ENCODE data around the gene BOK. TPM values are rescaled to one million over a fixed set of nuclear protein-coding genes. Genes with fewer than 3 reads are reported as not detected.

The BOK gene
- total and polyA plus RNA-seq, 2 experiments from 2014 or later: 32.2 to 45.8 TPM

DNA sequence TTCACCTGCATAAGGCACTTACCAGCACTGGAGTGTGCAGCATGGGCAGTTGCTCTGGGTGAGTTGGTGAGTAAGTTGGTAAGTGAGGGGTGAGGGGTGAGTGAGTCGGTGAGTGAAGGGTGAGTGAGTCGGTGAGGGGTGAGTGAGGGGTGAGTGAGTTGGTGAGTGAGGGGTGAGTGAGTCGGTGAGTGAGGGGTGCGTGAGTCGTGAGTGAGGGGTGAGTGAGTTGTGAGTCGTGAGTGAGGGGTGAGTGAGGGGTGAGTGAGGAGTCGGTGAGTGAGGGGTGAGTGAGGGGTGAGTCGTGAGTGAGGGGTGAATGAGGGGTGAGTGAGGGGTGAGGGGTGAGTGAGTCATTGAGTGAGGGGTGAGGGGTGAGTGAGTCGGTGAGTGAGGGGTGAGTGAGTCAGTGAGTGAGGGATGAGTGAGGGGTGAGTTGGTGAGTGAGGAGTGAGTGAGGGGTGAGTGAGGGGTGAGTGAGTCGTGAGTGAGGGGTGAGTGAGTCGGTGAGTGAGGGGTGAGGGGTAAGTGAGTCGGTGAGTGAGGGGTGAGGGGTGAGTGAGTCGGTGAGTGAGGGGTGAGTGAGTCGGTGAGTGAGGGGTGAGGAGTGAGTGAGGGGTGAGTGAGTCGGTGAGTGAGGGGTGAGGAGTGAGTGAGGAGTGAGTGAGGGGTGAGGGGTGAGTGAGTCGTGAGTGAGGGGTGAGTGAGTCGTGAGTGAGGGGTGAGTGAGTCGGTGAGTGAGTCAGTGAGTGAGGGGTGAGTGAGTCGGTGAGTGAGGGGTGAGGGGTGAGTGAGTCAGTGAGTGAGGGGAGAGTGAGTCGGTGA is 61.3 kb downstream of the BOK start:
- H3K9me3 ChIP-seq (ENCODE audit: low read depth): no peaks in the 10 kb centered on the region
- no peak for DNase-seq (ENCODE audit: low read depth in 1 of 2, low spot score in 1 of 2)
- H3K27ac ChIP-seq: no peak overlapping the region
- TF ChIP-seq, protein P1, sequence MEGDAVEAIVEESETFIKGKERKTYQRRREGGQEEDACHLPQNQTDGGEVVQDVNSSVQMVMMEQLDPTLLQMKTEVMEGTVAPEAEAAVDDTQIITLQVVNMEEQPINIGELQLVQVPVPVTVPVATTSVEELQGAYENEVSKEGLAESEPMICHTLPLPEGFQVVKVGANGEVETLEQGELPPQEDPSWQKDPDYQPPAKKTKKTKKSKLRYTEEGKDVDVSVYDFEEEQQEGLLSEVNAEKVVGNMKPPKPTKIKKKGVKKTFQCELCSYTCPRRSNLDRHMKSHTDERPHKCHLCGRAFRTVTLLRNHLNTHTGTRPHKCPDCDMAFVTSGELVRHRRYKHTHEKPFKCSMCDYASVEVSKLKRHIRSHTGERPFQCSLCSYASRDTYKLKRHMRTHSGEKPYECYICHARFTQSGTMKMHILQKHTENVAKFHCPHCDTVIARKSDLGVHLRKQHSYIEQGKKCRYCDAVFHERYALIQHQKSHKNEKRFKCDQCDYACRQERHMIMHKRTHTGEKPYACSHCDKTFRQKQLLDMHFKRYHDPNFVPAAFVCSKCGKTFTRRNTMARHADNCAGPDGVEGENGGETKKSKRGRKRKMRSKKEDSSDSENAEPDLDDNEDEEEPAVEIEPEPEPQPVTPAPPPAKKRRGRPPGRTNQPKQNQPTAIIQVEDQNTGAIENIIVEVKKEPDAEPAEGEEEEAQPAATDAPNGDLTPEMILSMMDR (IDR thresholded peaks at IDR 0.05; ENCODE audit: low read depth, low read length): no peak
- H3K4me3 ChIP-seq: no peak overlapping the region
- H3K27me3 ChIP-seq: no peaks in the 10 kb centered on the region
- no peaks in the 10 kb centered on the region for H3K36me3 ChIP-seq
- no peaks in the 10 kb centered on the region for H3K4me1 ChIP-seq (ENCODE audit: low read depth)

DNA sequence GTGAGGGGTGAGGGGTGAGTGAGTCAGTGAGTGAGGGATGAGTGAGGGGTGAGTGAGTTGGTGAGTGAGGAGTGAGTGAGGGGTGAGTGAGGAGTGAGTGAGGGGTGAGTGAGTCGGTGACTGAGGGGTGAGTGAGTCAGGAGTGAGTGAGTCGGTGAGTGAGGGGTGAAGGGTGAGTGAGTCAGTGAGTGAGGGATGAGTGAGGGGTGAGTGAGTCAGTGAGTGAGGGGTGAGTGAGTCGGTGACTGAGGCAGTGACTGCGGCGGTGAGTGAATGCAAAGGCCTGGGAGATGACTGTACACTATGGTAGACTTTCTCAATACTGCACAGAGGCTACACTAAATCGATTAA is 61.8 kb downstream of the BOK start:
- Histone ChIP-seq H3K9me3 (ENCODE audit: low read depth) (no peaks in the 10 kb centered on the region), H3K4me1 (ENCODE audit: low read depth) (no peaks in the 10 kb centered on the region), H3K27me3 (no peaks in the 10 kb centered on the region), H3K4me3 (no peak overlapping the region), H3K36me3 (no peaks in the 10 kb centered on the region), H3K27ac (no peak overlapping the region)
- TF ChIP-seq, protein P1 (IDR thresholded peaks at IDR 0.05; ENCODE audit: low read depth, low read length): no peak
- DNase-seq (ENCODE audit: low read depth in 1 of 2, low spot score in 1 of 2): peak in 1 of 2 donors; percentile 16

Other genes starting within 250 kb of the BOK start
- gene HDLBP, start 243.1 kb upstream of the BOK start, total RNA-seq: 313 and 329 TPM in 2 replicates
- 261 and 295 TPM in 2 replicates for gene HDLBP, start 243.1 kb upstream of the BOK start, polyA plus RNA-seq
- 334 and 386 TPM in 2 replicates for gene SEPTIN2, start 242.8 kb upstream of the BOK start, total RNA-seq
- gene SEPTIN2, start 242.8 kb upstream of the BOK start, polyA plus RNA-seq: 627 and 695 TPM in 2 replicates
- gene FARP2, start 202.5 kb upstream of the BOK start, total RNA-seq: 24.4 and 26.5 TPM in 2 replicates
- gene FARP2, start 202.5 kb upstream of the BOK start, polyA plus RNA-seq: 26.5 and 32.7 TPM in 2 replicates
- 360 and 422 TPM in 2 replicates for gene STK25, start 50.2 kb upstream of the BOK start, total RNA-seq
- gene STK25, start 50.2 kb upstream of the BOK start, polyA plus RNA-seq: 295 and 302 TPM in 2 replicates
- 93.0 and 101 TPM in 2 replicates for gene THAP4, start 78.4 kb downstream of the BOK start, total RNA-seq
- gene THAP4, start 78.4 kb downstream of the BOK start, polyA plus RNA-seq: 82.0 and 113 TPM in 2 replicates
- gene ATG4B, start 78.9 kb downstream of the BOK start, total RNA-seq: 62.4 and 105 TPM in 2 replicates
- 110 and 140 TPM in 2 replicates for gene ATG4B, start 78.9 kb downstream of the BOK start, polyA plus RNA-seq
- gene DTYMK, start 128.1 kb downstream of the BOK start, total RNA-seq: 31.1 and 47.7 TPM in 2 replicates
- gene DTYMK, start 128.1 kb downstream of the BOK start, polyA plus RNA-seq: 72.7 and 85.3 TPM in 2 replicates
- 39.4 and 53.6 TPM in 2 replicates for gene ING5, start 143.3 kb downstream of the BOK start, total RNA-seq
- gene ING5, start 143.3 kb downstream of the BOK start, polyA plus RNA-seq: 16.3 and 26.3 TPM in 2 replicates
- gene D2HGDH, start 175.9 kb downstream of the BOK start, total RNA-seq: 19.4 and 26.8 TPM in 2 replicates
- gene D2HGDH, start 175.9 kb downstream of the BOK start, polyA plus RNA-seq: 23.4 and 24.6 TPM in 2 replicates
- gene GAL3ST2, start 218.1 kb downstream of the BOK start, total RNA-seq: 0.18 and 1.2 TPM in 2 replicates
- gene GAL3ST2, start 218.1 kb downstream of the BOK start, polyA plus RNA-seq: not detected in 2 replicates

Data from cardiac muscle cell (in vitro differentiated cells and primary cell).